Gastrocnemius medialis (tissue), 4 donors: ENCODE data around the gene TM4SF5.

Experiments
- CTCF ChIP-seq, 5 experiments: fragments of 450-650 bp in 3 of 5; fragments of 200-600 bp in 2 of 5; sonication (generic) in 2 of 5; IDR thresholded peaks in 4 of 5; conservative IDR thresholded peaks in 1 of 5; 1 replicate in 4 of 5; 2 replicates in 1 of 5; pipeline ENCODE4 v1.5.1; 2016 to 2019; ENCODE audit warnings: antibody characterized with exemption in 5 of 5, mild to moderate bottlenecking in 3 of 5, moderate library complexity in 3 of 5
- POLR2A ChIP-seq, 2 donors: fragments of 450-650 bp; IDR thresholded peaks; one replicate each; pipeline ENCODE4 v1.6.1; 2017; ENCODE audit warnings: antibody characterized with exemption in 2 of 2, mild to moderate bottlenecking in 2 of 2, moderate library complexity in 2 of 2

GRCh38 chr17:4816826-4817225, 45.1 kb downstream of the TM4SF5 start:
- TF ChIP-seq CTCF (IDR thresholded peaks at IDR 0.05 in 4 of 5, conservative IDR thresholded peaks at IDR 0.05 in 1 of 5): no peak
- TF ChIP-seq POLR2A (IDR thresholded peaks at IDR 0.05): no peak
